ENCODE data around the gene RTN4IP1.

RTN4IP1 gene

DNA sequence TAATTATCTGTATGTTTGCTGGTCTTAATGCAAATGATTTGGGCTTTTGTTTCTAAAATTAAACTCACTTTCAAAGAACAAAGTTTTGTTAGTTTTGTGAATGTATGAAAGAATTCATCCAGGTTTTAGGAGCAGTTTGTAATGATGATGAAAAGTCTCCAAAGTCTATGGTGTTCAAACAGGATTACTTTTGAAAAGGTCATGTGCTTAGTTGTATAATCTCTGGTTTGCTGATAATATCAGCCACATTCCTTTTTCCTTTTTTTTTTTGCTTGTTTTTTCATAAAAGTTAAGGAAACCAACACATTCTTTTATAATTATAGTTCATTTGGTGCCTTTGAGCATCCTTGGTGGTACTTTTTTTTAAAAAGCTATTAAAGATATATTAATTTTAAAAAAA, 88.9 kb downstream of the RTN4IP1 start:
- H2AFZ ChIP-seq (ENCODE audit: low read length): no peak overlapping the region
- TF ChIP-seq, protein P1, sequence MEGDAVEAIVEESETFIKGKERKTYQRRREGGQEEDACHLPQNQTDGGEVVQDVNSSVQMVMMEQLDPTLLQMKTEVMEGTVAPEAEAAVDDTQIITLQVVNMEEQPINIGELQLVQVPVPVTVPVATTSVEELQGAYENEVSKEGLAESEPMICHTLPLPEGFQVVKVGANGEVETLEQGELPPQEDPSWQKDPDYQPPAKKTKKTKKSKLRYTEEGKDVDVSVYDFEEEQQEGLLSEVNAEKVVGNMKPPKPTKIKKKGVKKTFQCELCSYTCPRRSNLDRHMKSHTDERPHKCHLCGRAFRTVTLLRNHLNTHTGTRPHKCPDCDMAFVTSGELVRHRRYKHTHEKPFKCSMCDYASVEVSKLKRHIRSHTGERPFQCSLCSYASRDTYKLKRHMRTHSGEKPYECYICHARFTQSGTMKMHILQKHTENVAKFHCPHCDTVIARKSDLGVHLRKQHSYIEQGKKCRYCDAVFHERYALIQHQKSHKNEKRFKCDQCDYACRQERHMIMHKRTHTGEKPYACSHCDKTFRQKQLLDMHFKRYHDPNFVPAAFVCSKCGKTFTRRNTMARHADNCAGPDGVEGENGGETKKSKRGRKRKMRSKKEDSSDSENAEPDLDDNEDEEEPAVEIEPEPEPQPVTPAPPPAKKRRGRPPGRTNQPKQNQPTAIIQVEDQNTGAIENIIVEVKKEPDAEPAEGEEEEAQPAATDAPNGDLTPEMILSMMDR (conservative IDR thresholded peaks at IDR 0.05; ENCODE audit: low read length): no peak
- no peak for TF ChIP-seq EZH2phosphoT487 (IDR thresholded peaks at IDR 0.05; ENCODE audit: borderline replicate concordance)

DNA sequence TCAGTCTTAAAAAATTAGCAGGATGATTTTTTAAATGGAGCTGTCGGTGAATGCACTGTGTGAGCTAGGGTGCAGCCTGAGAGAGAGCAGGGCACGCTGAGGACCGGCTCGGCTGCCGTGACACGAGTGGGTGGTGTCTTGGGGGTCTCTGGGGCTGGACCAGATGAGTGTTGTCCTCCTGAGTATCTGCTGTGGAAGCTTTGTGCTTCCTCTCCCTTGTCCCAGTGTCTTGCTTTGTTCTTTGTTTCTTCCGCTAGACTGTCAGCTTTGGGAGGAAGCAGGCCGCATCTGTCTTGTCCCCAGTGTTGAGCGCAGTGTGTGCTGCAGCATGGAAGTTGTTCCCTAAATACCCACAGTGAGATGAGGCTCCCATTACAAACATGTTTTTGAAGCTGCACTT, 89.4 kb downstream of the RTN4IP1 start:
- H4K20me1 ChIP-seq (ENCODE audit: insufficient read depth, low read length, poor library complexity, severe bottlenecking): no peaks in the 10 kb centered on the region
- no peaks in the 10 kb centered on the region for H3K9me2 ChIP-seq (replicated peaks; ENCODE audit: low read depth, low read length)
- TF ChIP-seq, protein P1 (conservative IDR thresholded peaks at IDR 0.05; ENCODE audit: low read length): no peak
- no peak for TF ChIP-seq EZH2phosphoT487 (IDR thresholded peaks at IDR 0.05; ENCODE audit: borderline replicate concordance)
- H3K4me2 ChIP-seq (ENCODE audit: low read depth, low read length, poor library complexity, severe bottlenecking): no peak overlapping the region
- H3K79me2 ChIP-seq (ENCODE audit: insufficient read depth, low read length): no peaks in the 10 kb centered on the region
- peaks cover 29% of the 10 kb centered on the region; the same call in 1 of the 2 replicates for H3K36me3 ChIP-seq (ENCODE audit: insufficient read depth, low read length)
- H3K4me3 ChIP-seq (ENCODE audit: low read length, poor library complexity, severe bottlenecking): no peak overlapping the region
- H3K9me3 ChIP-seq (ENCODE audit: insufficient read depth, low read depth, low read length): no peaks in the 10 kb centered on the region
- no peak overlapping the region for H3K9ac ChIP-seq (ENCODE audit: low read depth, low read length, poor library complexity, severe bottlenecking)
- H3K4me1 ChIP-seq (ENCODE audit: insufficient read depth, low read length, poor library complexity, severe bottlenecking): peaks cover 14% of the 10 kb centered on the region
- no peaks in the 10 kb centered on the region for H3F3A ChIP-seq (ENCODE audit: low read depth)
- no peak overlapping the region for H2AFZ ChIP-seq (ENCODE audit: low read length)
- no peaks in the 10 kb centered on the region for H3K27me3 ChIP-seq (ENCODE audit: insufficient read depth, low read length, poor library complexity, severe bottlenecking)

More for the DNA sequence above, 88.9 kb downstream of the RTN4IP1 start:
- no peak overlapping the region for H3K4me2 ChIP-seq (ENCODE audit: low read depth, low read length, poor library complexity, severe bottlenecking)
- peaks cover 14% of the 10 kb centered on the region for H3K4me1 ChIP-seq (ENCODE audit: insufficient read depth, low read length, poor library complexity, severe bottlenecking)
- no peaks in the 10 kb centered on the region for H3K9me2 ChIP-seq (replicated peaks; ENCODE audit: low read depth, low read length)
- H3K9ac ChIP-seq (ENCODE audit: low read depth, low read length, poor library complexity, severe bottlenecking): no peak overlapping the region
- no peaks in the 10 kb centered on the region for H3K9me3 ChIP-seq (ENCODE audit: insufficient read depth, low read depth, low read length)
- H3K36me3 ChIP-seq (ENCODE audit: insufficient read depth, low read length): peaks cover 30% of the 10 kb centered on the region; the same call in 1 of the 2 replicates
- H3K27me3 ChIP-seq (ENCODE audit: insufficient read depth, low read length, poor library complexity, severe bottlenecking): no peaks in the 10 kb centered on the region
- no peaks in the 10 kb centered on the region for H4K20me1 ChIP-seq (ENCODE audit: insufficient read depth, low read length, poor library complexity, severe bottlenecking)
- no peak overlapping the region for H3K4me3 ChIP-seq (ENCODE audit: low read length, poor library complexity, severe bottlenecking)
- H3K79me2 ChIP-seq (ENCODE audit: insufficient read depth, low read length): no peaks in the 10 kb centered on the region
- H3F3A ChIP-seq (ENCODE audit: low read depth): no peaks in the 10 kb centered on the region

DNA sequence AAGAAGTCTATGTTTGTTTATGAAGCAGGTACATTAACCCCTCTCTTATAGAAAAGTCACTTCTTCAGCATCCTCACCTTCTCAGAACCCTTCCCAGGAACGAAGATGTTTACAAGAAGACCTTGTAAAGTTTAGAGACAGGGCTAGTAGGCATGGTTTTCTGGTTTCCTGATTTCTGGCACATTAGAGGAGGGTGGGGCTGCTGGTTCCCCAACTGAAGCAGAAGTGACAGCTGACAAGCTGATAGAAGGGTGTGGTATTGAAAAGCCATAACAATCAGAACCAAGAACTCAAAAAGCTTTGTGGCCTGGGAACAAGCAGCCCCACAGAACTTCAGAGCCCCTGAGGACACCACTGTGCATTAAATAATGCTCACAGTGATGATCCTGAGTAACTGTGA, 91.2 kb downstream of the RTN4IP1 start:
- H3K27me3 ChIP-seq (ENCODE audit: insufficient read depth, low read length, poor library complexity, severe bottlenecking): no peaks in the 10 kb centered on the region
- no peaks in the 10 kb centered on the region for H3K9me2 ChIP-seq (replicated peaks; ENCODE audit: low read depth, low read length)
- H3F3A ChIP-seq (ENCODE audit: low read depth): no peaks in the 10 kb centered on the region
- peaks cover 26% of the 10 kb centered on the region for H3K4me1 ChIP-seq (ENCODE audit: insufficient read depth, low read length, poor library complexity, severe bottlenecking)
- no peak overlapping the region for H3K4me3 ChIP-seq (ENCODE audit: low read length, poor library complexity, severe bottlenecking)
- no peak overlapping the region for H2AFZ ChIP-seq (ENCODE audit: low read length)
- H4K20me1 ChIP-seq (ENCODE audit: insufficient read depth, low read length, poor library complexity, severe bottlenecking): no peaks in the 10 kb centered on the region
- no peak for TF ChIP-seq EZH2phosphoT487 (IDR thresholded peaks at IDR 0.05; ENCODE audit: borderline replicate concordance)
- TF ChIP-seq, protein P1 (conservative IDR thresholded peaks at IDR 0.05; ENCODE audit: low read length): no peak
- H3K79me2 ChIP-seq (ENCODE audit: insufficient read depth, low read length): no peaks in the 10 kb centered on the region
- H3K36me3 ChIP-seq (ENCODE audit: insufficient read depth, low read length): peaks cover 21% of the 10 kb centered on the region; the same call in 1 of the 2 replicates
- no peak overlapping the region for H3K4me2 ChIP-seq (ENCODE audit: low read depth, low read length, poor library complexity, severe bottlenecking)
- no peaks in the 10 kb centered on the region for H3K9me3 ChIP-seq (ENCODE audit: insufficient read depth, low read depth, low read length)
- no peak overlapping the region for H3K9ac ChIP-seq (ENCODE audit: low read depth, low read length, poor library complexity, severe bottlenecking)
